A549 (cell line): Measurements from ENCODE around the gene REC114. TPM values are rescaled to one million over a fixed set of nuclear protein-coding genes. Genes with fewer than 3 reads are reported as not detected.

ENCODE experiments used
- ATAC-seq, 2 experiments: fragments of 200-7000 bp in 1 of 2; fragments of >200 bp in 1 of 2; cut with Nextera tagmentation in 1 of 2; cut with Tn5 transposase in 1 of 2; 3 replicates each; pipeline versions ENCODE4 v1.8.0 to v1.9.1; 2018 to 2020; ENCODE audit warnings: mild to moderate bottlenecking in 1 of 2, moderate library complexity in 1 of 2
- CTCF ChIA-PET: fragments of 300-600 bp; sonication (Branson Sonifier 250); formaldehyde crosslinking; extraction: SDS; loops from one replicate; lab custom pipeline; 2021; ENCODE audit warnings: antibody characterized with exemption, inconsistent platforms; lab: Yijun Ruan, JAX
- POLR2A ChIA-PET: fragments of 350-600 bp; formaldehyde crosslinking; extraction: SDS; loops from one replicate; lab custom pipeline; 2021; ENCODE audit warnings: antibody characterized with exemption, inconsistent platforms; lab: Yijun Ruan, JAX
- DNase-seq, 2 experiments: peaks; one replicate each; pipeline versions ENCODE4 v3.0.0 to v3.0.0-alpha.2; 2011 to 2016; ENCODE audit warnings: low read depth in 1 of 2, low spot score in 1 of 2
- FAIRE-seq: peaks from 2 replicates; lab custom pipeline; 2011; peaks lifted over from hg19 to GRCh38; lab: Jason Lieb, UNC
- H3K27ac ChIP-seq, 2 experiments: fragments of >200 bp; sonication (Bioruptor Twin); formaldehyde crosslinking; 3 replicates each; pipeline ENCODE4 v1.5.1; 2016 to 2017
- H3K4me1 ChIP-seq: fragments of >200 bp; sonication (Bioruptor Twin); formaldehyde crosslinking; 3 replicates; pipeline ENCODE4 v1.6.1; 2016
- H3K4me2 ChIP-seq: fragments of >200 bp; sonication (Bioruptor Twin); formaldehyde crosslinking; 3 replicates; pipeline ENCODE4 v1.6.1; 2016
- H3K4me3 ChIP-seq: fragments of >200 bp; sonication (Bioruptor Twin); formaldehyde crosslinking; 3 replicates; pipeline ENCODE4 v1.5.1; 2016
- H3K9me3 ChIP-seq: fragments of >200 bp; sonication (Bioruptor Twin); formaldehyde crosslinking; 3 replicates; pipeline ENCODE4 v1.6.1; 2016
- CHD2 ChIP-seq: fragments of 150-350 bp; IDR thresholded peaks from 2 replicates; pipeline ENCODE4 v1.6.1; 2014; ENCODE audit warnings: low read length; ENCODE audit not compliant: partially characterized antibody
- HDAC2 ChIP-seq: fragments of 200-600 bp; sonication (generic); IDR thresholded peaks from 2 replicates; pipeline ENCODE4 v1.6.1; 2016
- HEYL ChIP-seq: fragments of 250-450 bp; sonication (Bioruptor Pico); IDR thresholded peaks from 2 replicates; pipeline ENCODE4 v1.8.0; 2021; ENCODE audit warnings: mild to moderate bottlenecking, moderate library complexity
- HOXA7 ChIP-seq: fragments of 250-450 bp; sonication (Bioruptor Pico); IDR thresholded peaks from 2 replicates; pipeline ENCODE4 v1.5.0; 2020; ENCODE audit warnings: mild to moderate bottlenecking, moderate library complexity
- HOXB13 ChIP-seq: fragments of 250-450 bp; sonication (Bioruptor Pico); IDR thresholded peaks from 2 replicates; pipeline ENCODE4 v1.5.0; 2020; ENCODE audit warnings: low read depth, mild to moderate bottlenecking, moderate library complexity
- HOXB5 ChIP-seq: fragments of 250-450 bp; sonication (Bioruptor Pico); IDR thresholded peaks from 2 replicates; pipeline ENCODE4 v1.5.0; 2020; ENCODE audit warnings: mild to moderate bottlenecking, moderate library complexity
- JUN ChIP-seq, 2 experiments: fragments of >200 bp; sonication (Bioruptor Twin); formaldehyde crosslinking; IDR thresholded peaks; 2 replicates in 1 of 2; 3 replicates in 1 of 2; pipeline ENCODE4 v1.6.1; 2016 to 2017
- JUNB ChIP-seq: fragments of >200 bp; sonication (Bioruptor Twin); formaldehyde crosslinking; IDR thresholded peaks from 2 replicates; pipeline ENCODE4 v1.6.1; 2016
- MAFK ChIP-seq: fragments of 450-650 bp; IDR thresholded peaks from 2 replicates; pipeline ENCODE4 v1.6.1; 2014; ENCODE audit not compliant: partially characterized antibody
- MYC ChIP-seq: IDR thresholded peaks from 2 replicates; pipeline ENCODE4 v1.6.1; 2012; ENCODE audit warnings: mild to moderate bottlenecking, inconsistent platforms, low read length, improper control_type of control experiment, borderline replicate concordance
- NR3C1 ChIP-seq: fragments of >200 bp; sonication (Bioruptor Twin); formaldehyde crosslinking; IDR thresholded peaks from 3 replicates; pipeline ENCODE4 v1.6.1; 2017
- POLR2AphosphoS2 ChIP-seq: conservative IDR thresholded peaks from 2 replicates; pipeline ENCODE4 v1.6.1; 2012; ENCODE audit warnings: low read length, improper control_type of control experiment, inconsistent platforms
- RFX5 ChIP-seq: fragments of 450-650 bp; IDR thresholded peaks from 2 replicates; pipeline ENCODE4 v1.7.1; 2014; ENCODE audit warnings: antibody characterized with exemption, mild to moderate bottlenecking, moderate library complexity
- SMC3 ChIP-seq: fragments of >200 bp; sonication (Bioruptor Twin); formaldehyde crosslinking; IDR thresholded peaks from 3 replicates; pipeline ENCODE4 v1.6.1; 2018; ENCODE audit warnings: inconsistent platforms
- TFCP2L1 ChIP-seq: fragments of 250-450 bp; sonication (Bioruptor Pico); IDR thresholded peaks from 2 replicates; pipeline ENCODE4 v1.5.0; 2021; ENCODE audit warnings: mild to moderate bottlenecking
- TP53 ChIP-seq: fragments of 250-450 bp; sonication (Bioruptor Pico); IDR thresholded peaks from 2 replicates; pipeline ENCODE4 v1.5.0; 2021; ENCODE audit warnings: mild to moderate bottlenecking, moderate library complexity
- ZNF302 ChIP-seq: fragments of 250-450 bp; sonication (Bioruptor Pico); IDR thresholded peaks from 2 replicates; pipeline ENCODE4 v1.9.0; 2021; ENCODE audit warnings: inconsistent platforms, mild to moderate bottlenecking, moderate library complexity
- WGBS: methylation state at CpG from one replicate; pipeline ENCODE4 v1.1.6; 2017; ENCODE audit errors: missing lambda C conversion rate; 5-methylcytosine and 5-hydroxymethylcytosine counted together
- polyA plus RNA-seq, 4 experiments: library from polyadenylated mRNA; depleted of rRNA in 3 of 4; stranded (reverse); fragments of >200 nt; fragmentation: RNase III in 1 of 4; extraction: RNeasy Plus Mini Kit Qiagen cat#74134 plus additional on column Dnase treatment in 1 of 4; gene quantifications; 2 replicates in 3 of 4; 3 replicates in 1 of 4; pipeline ENCODE4 v1.2.3, GENCODE V29; 2011 to 2017
- TF ChIP-seq, protein P1 (sequence below): fragments of >200 bp; sonication (Bioruptor Twin); formaldehyde crosslinking; IDR thresholded peaks from 2 replicates; pipeline ENCODE4 v1.6.1; 2016
- TF ChIP-seq, protein P2 (sequence below): fragments of 150-350 bp; IDR thresholded peaks from 2 replicates; pipeline ENCODE4 v1.6.1; 2014; ENCODE audit warnings: low read depth, mild to moderate bottlenecking, low read length
- TF ChIP-seq, protein P3 (sequence below): fragments of 250-450 bp; sonication (Bioruptor Pico); IDR thresholded peaks from 2 replicates; pipeline ENCODE4 v1.5.0; 2021; ENCODE audit warnings: mild to moderate bottlenecking, moderate library complexity, borderline replicate concordance
- TF ChIP-seq, protein P4 (sequence below): fragments of >200 bp; sonication (Bioruptor Twin); formaldehyde crosslinking; IDR thresholded peaks from 3 replicates; pipeline ENCODE4 v1.6.1; 2016

The REC114 gene
- polyA plus RNA-seq, 2 of the 4 experiments (the other 2 are of a cell fraction), result not detected

DNA sequence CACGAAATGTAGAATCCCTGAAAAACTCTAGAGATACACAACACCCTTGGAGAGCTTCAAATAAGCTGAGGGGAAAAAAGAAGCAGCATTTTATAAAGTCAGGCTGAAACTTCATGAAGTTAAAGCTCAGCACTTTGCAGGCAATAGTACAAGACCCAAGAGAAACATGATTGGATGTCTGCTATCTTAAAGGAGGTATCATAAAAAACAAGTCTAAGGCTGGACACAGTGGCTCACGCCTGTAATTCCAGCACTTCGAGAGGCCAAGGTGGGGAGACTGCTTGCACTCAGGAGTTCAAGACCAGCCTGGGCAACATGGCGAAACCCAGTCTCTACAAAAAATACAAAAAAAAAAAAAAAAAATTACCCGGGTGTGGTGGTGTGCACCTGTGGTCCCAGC lies 147.3 kb downstream of the REC114 start:
- Histone ChIP-seq H3K4me2 (no peak overlapping the region), H3K27ac (no peak overlapping the region), H3K4me3 (no peak overlapping the region), H3K9me3 (no peaks in the 10 kb centered on the region), H3K4me1 (no peaks in the 10 kb centered on the region)
- no peak for DNase-seq
- WGBS, result 87% methylated on average over 5 of the region's 5 CpGs
- ChIA-PET CTCF (interaction anchor here (0.6 to 2.4 kb wide), 8 partner anchors 10 to 110 kb away, joined by 3 to 17 read pairs (median 4); no protein-coding TSS in a partner anchor), POLR2A (no interaction called here)
- no peak for TF ChIP-seq MYC
- TF ChIP-seq, protein P1, sequence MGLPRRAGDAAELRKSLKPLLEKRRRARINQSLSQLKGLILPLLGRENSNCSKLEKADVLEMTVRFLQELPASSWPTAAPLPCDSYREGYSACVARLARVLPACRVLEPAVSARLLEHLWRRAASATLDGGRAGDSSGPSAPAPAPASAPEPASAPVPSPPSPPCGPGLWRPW, result no peak
- no peak for TF ChIP-seq JUN (IDR thresholded peaks at IDR 0.05)
- no peak for TF ChIP-seq HOXA7 (CRISPR knock-in tag)
- no peak for TF ChIP-seq NR3C1
- TF ChIP-seq, protein P2, sequence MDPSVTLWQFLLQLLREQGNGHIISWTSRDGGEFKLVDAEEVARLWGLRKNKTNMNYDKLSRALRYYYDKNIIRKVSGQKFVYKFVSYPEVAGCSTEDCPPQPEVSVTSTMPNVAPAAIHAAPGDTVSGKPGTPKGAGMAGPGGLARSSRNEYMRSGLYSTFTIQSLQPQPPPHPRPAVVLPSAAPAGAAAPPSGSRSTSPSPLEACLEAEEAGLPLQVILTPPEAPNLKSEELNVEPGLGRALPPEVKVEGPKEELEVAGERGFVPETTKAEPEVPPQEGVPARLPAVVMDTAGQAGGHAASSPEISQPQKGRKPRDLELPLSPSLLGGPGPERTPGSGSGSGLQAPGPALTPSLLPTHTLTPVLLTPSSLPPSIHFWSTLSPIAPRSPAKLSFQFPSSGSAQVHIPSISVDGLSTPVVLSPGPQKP, result no peak
- TF ChIP-seq, protein P3, sequence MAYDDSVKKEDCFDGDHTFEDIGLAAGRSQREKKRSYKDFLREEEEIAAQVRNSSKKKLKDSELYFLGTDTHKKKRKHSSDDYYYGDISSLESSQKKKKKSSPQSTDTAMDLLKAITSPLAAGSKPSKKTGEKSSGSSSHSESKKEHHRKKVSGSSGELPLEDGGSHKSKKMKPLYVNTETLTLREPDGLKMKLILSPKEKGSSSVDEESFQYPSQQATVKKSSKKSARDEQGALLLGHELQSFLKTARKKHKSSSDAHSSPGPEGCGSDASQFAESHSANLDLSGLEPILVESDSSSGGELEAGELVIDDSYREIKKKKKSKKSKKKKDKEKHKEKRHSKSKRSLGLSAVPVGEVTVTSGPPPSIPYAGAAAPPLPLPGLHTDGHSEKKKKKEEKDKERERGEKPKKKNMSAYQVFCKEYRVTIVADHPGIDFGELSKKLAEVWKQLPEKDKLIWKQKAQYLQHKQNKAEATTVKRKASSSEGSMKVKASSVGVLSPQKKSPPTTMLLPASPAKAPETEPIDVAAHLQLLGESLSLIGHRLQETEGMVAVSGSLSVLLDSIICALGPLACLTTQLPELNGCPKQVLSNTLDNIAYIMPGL (CRISPR knock-in tag), result no peak
- no peak for TF ChIP-seq JUNB
- TF ChIP-seq POLR2AphosphoS2, result no peak
- no peak for TF ChIP-seq RFX5
- no peak for TF ChIP-seq ZNF302 (CRISPR knock-in tag)
- TF ChIP-seq HEYL (CRISPR knock-in tag), result no peak
- TF ChIP-seq CHD2, result no peak
- TF ChIP-seq MAFK, result no peak
- no peak for ATAC-seq
- no peak for FAIRE-seq

- Histone ChIP-seq H3K27ac (no peak overlapping the region), H3K4me2 (no peak overlapping the region), H3K4me1 (no peaks in the 10 kb centered on the region), H3K9me3 (no peaks in the 10 kb centered on the region), H3K4me3 (no peak overlapping the region)
- WGBS, result 91% methylated on average over 9 of the region's 9 CpGs
- ChIA-PET CTCF (interaction anchor here (0.9 to 7.0 kb wide), 5 partner anchors 10 to 281 kb away, joined by 3 to 51 read pairs (median 4); partner anchors contain the start of gene NPTN), POLR2A (no interaction called here)
- DNase-seq (no peak), ATAC-seq (no peak), FAIRE-seq (no peak)
- TF ChIP-seq MYC (no peak), POLR2AphosphoS2 (no peak), JUN (IDR thresholded peaks at IDR 0.05) (no peak), HOXB5 (no peak), HDAC2 (no peak), TP53 (CRISPR knock-in tag) (no peak), HOXB13 (CRISPR knock-in tag) (no peak), SMC3 (no peak), TFCP2L1 (CRISPR knock-in tag) (no peak)
Observed at GRCh38 chr15:73593304-73594074, 150.5 kb downstream of the REC114 start.

GRCh38 chr15:73594109-73594508 lies 151.1 kb downstream of the REC114 start:
- TF ChIP-seq, protein P4, sequence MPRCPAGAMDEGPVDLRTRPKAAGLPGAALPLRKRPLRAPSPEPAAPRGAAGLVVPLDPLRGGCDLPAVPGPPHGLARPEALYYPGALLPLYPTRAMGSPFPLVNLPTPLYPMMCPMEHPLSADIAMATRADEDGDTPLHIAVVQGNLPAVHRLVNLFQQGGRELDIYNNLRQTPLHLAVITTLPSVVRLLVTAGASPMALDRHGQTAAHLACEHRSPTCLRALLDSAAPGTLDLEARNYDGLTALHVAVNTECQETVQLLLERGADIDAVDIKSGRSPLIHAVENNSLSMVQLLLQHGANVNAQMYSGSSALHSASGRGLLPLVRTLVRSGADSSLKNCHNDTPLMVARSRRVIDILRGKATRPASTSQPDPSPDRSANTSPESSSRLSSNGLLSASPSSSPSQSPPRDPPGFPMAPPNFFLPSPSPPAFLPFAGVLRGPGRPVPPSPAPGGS, result no peak
- ChIA-PET POLR2A (no interaction called here), CTCF (interaction anchor here (0.7 to 7.0 kb wide), 4 partner anchors 10 to 282 kb away, joined by 3 to 51 read pairs (median 4); partner anchors contain the start of gene NPTN)
- Histone ChIP-seq H3K9me3 (no peaks in the 10 kb centered on the region), H3K4me2 (no peak overlapping the region), H3K27ac (no peak overlapping the region), H3K4me3 (no peak overlapping the region), H3K4me1 (no peaks in the 10 kb centered on the region)
- FAIRE-seq (no peak), DNase-seq (no peak), ATAC-seq (no peak)
- 97% methylated on average over 2 of the region's 2 CpGs for WGBS
